Frontal cortex (tissue), 4 donors: ENCODE data around the gene NR1I3. TPM values are rescaled to one million over a fixed set of nuclear protein-coding genes. Genes with fewer than 3 reads are reported as not detected.

Source experiments
- DNase-seq, 2 donors: peaks; one replicate each; pipeline ENCODE4 v3.0.0; 2012; ENCODE audit warnings: low spot score in 2 of 2
- FAIRE-seq: peaks from 2 replicates; lab custom pipeline; 2012; peaks lifted over from hg19 to GRCh38; lab: Jason Lieb, UNC
- total RNA-seq: library from RNA; depleted of rRNA; stranded (reverse); fragments of >200 nt; gene quantifications from one replicate; pipeline ENCODE4 v1.2.3, GENCODE V29; 2014
- donor health status: control.
- donor health status: control.
- donor health status: control.

NR1I3 gene
- total RNA-seq, 1 donor from 2014 or later = not detected

DNA sequence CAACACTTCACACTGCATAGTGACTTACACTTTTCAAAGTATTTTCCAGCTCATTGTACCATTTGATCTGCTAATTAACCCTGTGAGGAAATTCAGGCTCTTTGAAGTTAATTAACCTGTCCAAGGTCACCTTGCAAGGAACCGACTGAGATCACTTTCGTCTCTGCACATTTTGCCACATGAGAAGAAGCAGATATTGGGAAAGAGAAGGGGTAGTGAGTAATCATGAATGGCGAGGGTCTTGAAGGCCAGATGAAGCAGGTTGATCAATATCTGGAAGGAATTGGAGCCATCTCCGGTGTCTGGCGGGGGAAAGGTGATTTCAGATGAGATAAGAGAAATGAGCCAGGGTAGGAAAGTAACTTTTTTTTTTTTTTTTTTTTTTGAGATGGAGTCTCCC is 18.0 kb downstream of the NR1I3 start:
- DNase-seq (no peak), FAIRE-seq (no peak)

GRCh38 chr1:161219078-161219892 is 18.7 kb downstream of the NR1I3 start:
- FAIRE-seq (no peak), DNase-seq (no peak)

GRCh38 chr1:161218301-161219077 is 19.5 kb downstream of the NR1I3 start:
- no peak for FAIRE-seq
- DNase-seq = no peak

DNA sequence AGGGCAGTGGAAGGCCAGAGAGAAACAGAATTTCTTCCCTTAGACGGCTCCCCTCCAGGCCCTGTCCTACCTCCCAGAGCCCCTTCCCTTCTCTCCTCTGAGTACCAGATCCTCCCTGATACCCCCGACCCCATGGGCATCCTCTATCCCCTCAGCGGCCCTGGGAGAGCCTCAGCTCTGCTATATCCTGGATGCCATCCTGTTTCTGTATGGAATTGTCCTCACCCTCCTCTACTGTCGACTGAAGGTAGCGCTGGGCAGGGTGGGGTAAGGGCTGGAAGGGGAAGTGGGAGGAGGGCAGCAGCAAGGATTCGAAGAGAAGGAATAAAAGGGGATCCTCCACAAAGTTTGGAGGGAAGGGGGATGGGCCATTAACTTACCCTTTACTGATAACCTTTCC is 20.2 kb downstream of the NR1I3 start:
- DNase-seq = no peak
- no peak for FAIRE-seq

- DNase-seq (no peak), FAIRE-seq (no peak)
Observed at GRCh38 chr1:161216945-161217712, 20.9 kb downstream of the NR1I3 start.

GRCh38 chr1:161215076-161215475 is 22.9 kb downstream of the NR1I3 start, which contains the start of gene FCER1G:
FCER1G (plus strand) TSS chr1:161215295; CDS start chr1:161215322, 27 bp downstream.
- FAIRE-seq = no peak
- no peak for DNase-seq

GRCh38 chr1:161214369-161214768 is 23.6 kb downstream of the NR1I3 start:
- FAIRE-seq (no peak), DNase-seq (no peak)

GRCh38 chr1:161209790-161210409 is 28.1 kb downstream of the NR1I3 start:
- DNase-seq (peak in 1 of 2 donors; percentile 73), FAIRE-seq (no peak)

GRCh38 chr1:161207173-161207572 is 30.8 kb downstream of the NR1I3 start:
- FAIRE-seq (no peak), DNase-seq (no peak)

- DNase-seq = no peak
- FAIRE-seq = no peak
Observed at GRCh38 chr1:161206411-161207140, 31.4 kb downstream of the NR1I3 start.

- peak; percentile 39 for FAIRE-seq
Observed at GRCh38 chr1:161201836-161202712, 35.9 kb downstream of the NR1I3 start, which contains the start of gene NDUFS2. NDUFS2 (plus strand) TSS chr1:161202367; CDS start chr1:161202386, 19 bp downstream.

DNA sequence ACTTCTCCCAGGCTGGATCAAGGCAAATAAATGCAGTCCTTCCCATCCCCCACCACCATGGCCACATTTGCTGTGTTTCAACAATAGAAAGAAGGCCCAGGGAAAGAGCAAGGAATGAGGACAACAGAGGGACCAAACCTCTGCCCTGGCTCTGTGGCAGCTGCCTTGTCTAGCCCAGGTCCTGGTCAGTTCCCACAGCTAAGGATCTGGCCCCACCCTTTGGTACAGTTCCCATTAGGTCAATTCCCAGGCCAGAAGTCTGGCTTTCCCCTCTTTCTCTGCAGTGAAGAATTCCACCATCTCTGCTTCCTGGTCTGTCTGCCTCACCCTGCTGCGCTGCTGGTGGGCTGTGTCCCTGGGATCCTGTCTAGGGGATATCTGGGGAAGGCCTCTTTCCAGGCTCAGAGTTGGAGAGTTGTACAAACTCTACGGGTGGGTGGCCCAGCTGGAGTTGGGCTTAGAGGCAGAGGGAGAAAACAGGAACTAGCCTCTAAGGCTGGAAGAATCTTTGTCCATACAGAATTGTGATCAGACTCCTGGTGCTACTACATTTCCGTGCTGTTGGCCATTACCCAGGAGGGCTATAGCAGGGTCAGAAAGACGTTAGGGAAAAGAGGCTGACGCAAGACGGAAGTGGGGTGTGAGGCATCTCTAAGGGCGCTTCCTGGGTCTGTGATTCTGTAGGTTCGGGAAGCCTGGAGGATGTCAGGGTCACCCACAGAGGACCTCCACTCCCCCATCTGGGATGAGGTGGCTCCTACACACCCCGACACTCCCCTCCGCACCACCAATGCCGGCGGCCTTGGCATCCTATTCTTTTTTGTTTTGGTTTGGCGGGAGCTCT is 36.8 kb downstream of the NR1I3 start:
- DNase-seq = no peak

More at GRCh38 chr1:161201836-161202712, 35.9 kb downstream of the NR1I3 start, which contains the start of gene NDUFS2:
- DNase-seq = peak; percentile 80 to 90

DNA sequence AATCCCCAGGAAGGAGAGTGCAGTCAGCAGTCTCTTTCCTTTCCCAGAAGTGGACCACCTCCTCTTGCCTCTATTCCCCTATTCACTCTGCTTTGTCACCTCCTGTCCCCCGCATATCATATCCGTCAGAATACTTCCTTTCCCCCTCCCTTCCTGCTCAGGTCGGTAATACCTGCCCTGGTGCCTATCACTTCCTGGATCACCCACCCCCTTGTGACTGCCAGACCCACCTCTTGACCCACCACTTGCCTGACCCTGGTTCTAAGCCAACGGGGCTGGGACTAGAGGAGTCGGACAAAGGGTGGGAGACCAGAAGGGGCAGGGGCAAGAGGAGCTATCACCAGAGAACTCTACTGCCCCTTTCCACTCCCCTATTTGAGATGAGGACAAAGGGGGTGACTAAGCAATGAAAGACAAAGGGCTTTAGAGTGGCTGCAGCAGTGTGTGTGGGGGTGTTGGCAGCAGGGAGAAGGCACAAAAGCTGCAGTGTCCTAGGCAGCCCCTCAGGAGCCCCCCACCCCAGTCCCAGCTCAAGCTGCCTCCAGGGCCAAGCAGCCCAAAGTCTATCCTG is 37.5 kb downstream of the NR1I3 start:
- FAIRE-seq = no peak
- DNase-seq = no peak

More for the DNA sequence above, 36.8 kb downstream of the NR1I3 start:
- no peak for FAIRE-seq

DNA sequence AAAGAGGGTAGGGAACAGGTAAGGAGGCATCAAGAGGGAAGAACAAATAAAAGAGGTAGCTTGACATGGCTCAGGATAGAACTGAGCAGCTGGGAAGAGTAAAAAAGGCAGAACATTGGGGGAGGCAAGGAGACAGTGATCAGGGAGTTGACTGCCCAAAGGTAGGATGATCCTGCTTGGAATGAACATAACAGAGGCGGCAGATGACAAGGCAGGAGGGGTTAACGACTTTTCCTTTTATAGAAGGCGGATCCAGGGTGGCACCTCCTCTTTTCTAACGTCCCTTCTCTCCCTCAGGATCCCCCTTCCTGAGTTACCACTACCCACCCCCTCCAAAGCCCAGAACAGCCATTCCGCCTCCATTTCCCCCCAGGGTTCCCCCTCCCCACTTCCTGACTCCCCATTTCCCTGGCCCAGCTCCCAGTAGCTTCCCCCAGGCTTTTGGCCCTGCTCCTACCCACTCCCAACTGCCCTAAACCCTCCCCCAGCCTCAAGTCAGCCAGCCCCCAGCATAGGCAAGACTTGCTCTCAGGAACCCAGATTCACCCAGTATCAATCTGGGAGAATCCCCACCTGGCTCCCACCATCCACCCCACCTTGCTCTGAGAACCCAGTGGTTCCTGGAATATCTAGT is 38.4 kb downstream of the NR1I3 start:
- no peak for DNase-seq
- FAIRE-seq = no peak

DNA sequence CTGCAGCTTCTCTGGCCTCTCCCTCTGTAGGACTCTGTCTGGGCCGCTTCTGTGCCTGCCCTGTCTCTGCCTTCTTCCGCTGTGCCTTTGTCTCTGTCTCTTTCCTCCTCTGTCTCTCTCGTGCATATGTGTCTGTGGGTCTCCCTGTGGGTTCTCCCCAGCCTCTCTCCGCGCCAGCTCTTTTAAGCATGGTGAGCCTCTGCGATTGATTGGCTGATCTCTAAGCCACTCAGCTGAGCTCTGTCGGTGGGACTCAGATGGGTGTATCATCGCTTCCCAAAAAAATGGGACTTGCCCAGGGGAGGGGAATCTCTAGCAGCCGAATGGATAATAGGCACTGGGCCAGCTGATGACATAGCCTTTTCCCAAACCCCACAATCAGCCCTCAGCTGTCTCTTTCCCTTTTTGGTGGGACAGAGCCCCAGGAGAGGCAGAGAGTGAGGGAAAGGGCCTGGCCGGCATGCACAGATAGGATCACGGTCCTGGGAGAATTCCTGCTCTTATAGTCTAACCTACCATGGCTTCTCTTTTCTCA is 39.0 kb downstream of the NR1I3 start, which contains the start of gene ADAMTS4:
Gene ADAMTS4, minus strand, starts transcription at position 158 of the 535 bp plus-strand sequence. CDS start 427 bp downstream, outside the sequence.
- no peak for FAIRE-seq
- peak; percentile 64 to 73 for DNase-seq
